PC-3 (cell line): ENCODE measurements around the gene SEL1L2. TPM values are rescaled to one million over a fixed set of nuclear protein-coding genes. Genes with fewer than 3 reads are reported as not detected.

Experiments used
- ATAC-seq: fragments of 200-7000 bp; cut with Tn5 transposase; 2 replicates; pipeline ENCODE4 v1.9.1; 2020; ENCODE audit warnings: mild to moderate bottlenecking, moderate library complexity
- BruUV-seq: library from RNA; stranded (reverse); fragments of 400-500 nt; replicated peaks from 2 replicates; lab custom pipeline; 2021; lab: Mats Ljungman, UMichigan
- CTCF ChIA-PET: fragments of 300-600 bp; sonication (Branson Sonifier 250); formaldehyde crosslinking; loops from one replicate; lab custom pipeline; 2022; ENCODE audit warnings: antibody characterized with exemption; lab: Charles Lee
- POLR2A ChIA-PET: fragments of 300-600 bp; sonication (Branson Sonifier 250); formaldehyde crosslinking; loops from one replicate; lab custom pipeline; 2022; ENCODE audit warnings: antibody characterized with exemption; ENCODE audit not compliant: unreplicated experiment; lab: Charles Lee
- DNase-seq: peaks from one replicate; pipeline ENCODE4 v3.0.0-alpha.2; 2015
- H2AFZ ChIP-seq: fragments of 300-600 bp; sonication (generic); 2 replicates; pipeline ENCODE4 v1.6.0; 2016; ENCODE audit warnings: antibody characterized with exemption, low read length
- H3F3A ChIP-seq: fragments of 300-600 bp; sonication (generic); one replicate; pipeline ENCODE4 v1.6.0; 2017; ENCODE audit warnings: antibody characterized with exemption, low read length, control low read depth, mild to moderate bottlenecking; ENCODE audit not compliant: unreplicated experiment
- H3K27ac ChIP-seq: fragments of 300-600 bp; sonication (generic); 2 replicates; pipeline ENCODE4 v1.5.1; 2016; ENCODE audit warnings: mild to moderate bottlenecking, low read length
- H3K27me3 ChIP-seq: fragments of 300-600 bp; sonication (generic); 2 replicates; pipeline ENCODE4 v1.6.1; 2016; ENCODE audit warnings: low read length, mixed read lengths
- H3K36me3 ChIP-seq: fragments of 300-600 bp; sonication (generic); 2 replicates; pipeline ENCODE4 v1.6.1; 2016; ENCODE audit warnings: low read depth, mixed run types, low read length, mixed read lengths
- H3K4me1 ChIP-seq: fragments of 300-600 bp; sonication (generic); 2 replicates; pipeline ENCODE4 v1.5.1; 2016; ENCODE audit warnings: low read length; ENCODE audit not compliant: insufficient read depth
- H3K4me2 ChIP-seq: fragments of 300-600 bp; sonication (generic); 2 replicates; pipeline ENCODE4 v1.6.0; 2016; ENCODE audit warnings: low read length
- H3K4me3 ChIP-seq: fragments of 300-600 bp; sonication (generic); 2 replicates; pipeline ENCODE4 v1.5.1; 2016; ENCODE audit warnings: mild to moderate bottlenecking, low read length, mixed read lengths
- H3K79me2 ChIP-seq: fragments of 300-600 bp; sonication (generic); 2 replicates; pipeline ENCODE4 v1.6.1; 2017; ENCODE audit warnings: low read length, mixed read lengths
- H3K9ac ChIP-seq: fragments of 300-600 bp; sonication (generic); 2 replicates; pipeline ENCODE4 v1.6.0; 2016; ENCODE audit warnings: mild to moderate bottlenecking, low read length
- H3K9me2 ChIP-seq: fragments of 300-600 bp; sonication (generic); replicated peaks from 2 replicates; pipeline ENCODE4 v1.6.1; 2016; ENCODE audit warnings: mixed run types, low read length, mixed read lengths
- H3K9me3 ChIP-seq: fragments of 300-600 bp; sonication (generic); 2 replicates; pipeline ENCODE4 v1.6.1; 2016; ENCODE audit warnings: low read length, mixed read lengths
- H4K20me1 ChIP-seq: fragments of 300-600 bp; sonication (generic); 2 replicates; pipeline ENCODE4 v1.6.1; 2016; ENCODE audit warnings: low read length, mixed read lengths
- CTCF ChIP-seq: fragments of 300-600 bp; sonication (generic); conservative IDR thresholded peaks from 2 replicates; pipeline ENCODE4 v1.5.1; 2017; ENCODE audit warnings: antibody characterized with exemption, low read depth, mild to moderate bottlenecking, low read length
- EZH2 ChIP-seq: fragments of 300-600 bp; sonication (generic); IDR thresholded peaks from one replicate; pipeline ENCODE4 v1.6.1; 2017; ENCODE audit warnings: antibody characterized with exemption, mild to moderate bottlenecking, low read length; ENCODE audit not compliant: unreplicated experiment
- EZH2phosphoT487 ChIP-seq: fragments of 300-600 bp; sonication (generic); IDR thresholded peaks from 2 replicates; pipeline ENCODE4 v1.6.1; 2018; ENCODE audit warnings: mild to moderate bottlenecking, antibody characterized with exemption, low read length, borderline replicate concordance
- intact Hi-C: fragments of 100-400 bp; cut with micrococcal nuclease; formaldehyde crosslinking; loops from 2 replicates; pipeline ENCODE4 v1.9.0; 2023
- total RNA-seq: library from RNA; depleted of rRNA; stranded (reverse); fragments of >200 nt; gene quantifications from 2 replicates; pipeline ENCODE4 v1.2.3, GENCODE V29; 2014

Gene SEL1L2
- total RNA-seq, 1 experiment from 2014 or later: not detected

- Histone ChIP-seq H3K4me2 (no peak overlapping the region), H3K9me2 (no peaks in the 10 kb centered on the region), H3K27ac (no peak overlapping the region), H3K27me3 (peaks cover 14% of the 10 kb centered on the region; the same call in 1 of the 2 replicates), H3K4me1 (no peaks in the 10 kb centered on the region), H3K9ac (no peak overlapping the region), H2AFZ (no peak overlapping the region), H3F3A (no peaks in the 10 kb centered on the region), H3K4me3 (no peak overlapping the region), H3K36me3 (no peaks in the 10 kb centered on the region), H4K20me1 (no peaks in the 10 kb centered on the region), H3K9me3 (no peaks in the 10 kb centered on the region), H3K79me2 (no peaks in the 10 kb centered on the region)
- CTCF ChIA-PET: no interaction called here
- intact Hi-C loops: no loop called here
- DNase-seq (no peak), ATAC-seq (no peak)
- POLR2A ChIA-PET: no interaction called here
- BruUV-seq: no TSS peak
- no peak for TF ChIP-seq CTCF
Measured at GRCh38 chr20:13904766-13905165, 85.6 kb downstream of the SEL1L2 start.

- TF ChIP-seq EZH2 (no peak), EZH2phosphoT487 (no peak), CTCF (no peak)
- H3K4me1 ChIP-seq: no peaks in the 10 kb centered on the region
- H3K27ac ChIP-seq: no peak overlapping the region
- no peaks in the 10 kb centered on the region for H3K9me2 ChIP-seq
- H2AFZ ChIP-seq: 0 out of 2 replicates have a peak overlapping the region, but pooled peaks have one; percentile 28
- ChIA-PET POLR2A (no interaction called here), CTCF (no interaction called here)
- H3K4me2 ChIP-seq: no peak overlapping the region
- no peaks in the 10 kb centered on the region for H3K27me3 ChIP-seq
- H3K79me2 ChIP-seq: no peaks in the 10 kb centered on the region
- no peaks in the 10 kb centered on the region for H3K9me3 ChIP-seq
- intact Hi-C loops: no loop called here
- no peak overlapping the region for H3K9ac ChIP-seq
- H3K36me3 ChIP-seq: no peaks in the 10 kb centered on the region
- BruUV-seq: no TSS peak
- H3F3A ChIP-seq: no peaks in the 10 kb centered on the region
- no peak overlapping the region for H3K4me3 ChIP-seq
- no peak for ATAC-seq
- no peak for DNase-seq
- no peaks in the 10 kb centered on the region for H4K20me1 ChIP-seq
Measured at GRCh38 chr20:13900496-13900895, 89.9 kb downstream of the SEL1L2 start.

- ChIA-PET POLR2A (no interaction called here), CTCF (no interaction called here)
- Histone ChIP-seq H4K20me1 (no peaks in the 10 kb centered on the region), H3K4me3 (no peak overlapping the region), H3K9me2 (no peaks in the 10 kb centered on the region), H3K27ac (no peak overlapping the region), H3K4me1 (no peaks in the 10 kb centered on the region), H2AFZ (no peak overlapping the region), H3K36me3 (no peaks in the 10 kb centered on the region), H3K9me3 (no peaks in the 10 kb centered on the region), H3F3A (no peaks in the 10 kb centered on the region), H3K27me3 (no peaks in the 10 kb centered on the region), H3K9ac (no peak overlapping the region), H3K4me2 (no peak overlapping the region), H3K79me2 (no peaks in the 10 kb centered on the region)
- ATAC-seq (peak; percentile 88), DNase-seq (peak; percentile 58)
- TF ChIP-seq CTCF (peak; percentile 67), EZH2 (no peak)
- intact Hi-C loops: loop anchor here (1.0 to 5.0 kb wide), 2 partner anchors 54 to 157 kb away; no protein-coding TSS in a partner anchor
- no TSS peak for BruUV-seq
Measured at GRCh38 chr20:13898012-13898612, 92.3 kb downstream of the SEL1L2 start.
